ENCODE results near the gene DTWD2. TPM values are rescaled to one million over a fixed set of nuclear protein-coding genes. Genes with fewer than 3 reads are reported as not detected.

The DTWD2 gene
- total RNA-seq, 1 donor from 2014 or later, result 8.8 TPM

DNA sequence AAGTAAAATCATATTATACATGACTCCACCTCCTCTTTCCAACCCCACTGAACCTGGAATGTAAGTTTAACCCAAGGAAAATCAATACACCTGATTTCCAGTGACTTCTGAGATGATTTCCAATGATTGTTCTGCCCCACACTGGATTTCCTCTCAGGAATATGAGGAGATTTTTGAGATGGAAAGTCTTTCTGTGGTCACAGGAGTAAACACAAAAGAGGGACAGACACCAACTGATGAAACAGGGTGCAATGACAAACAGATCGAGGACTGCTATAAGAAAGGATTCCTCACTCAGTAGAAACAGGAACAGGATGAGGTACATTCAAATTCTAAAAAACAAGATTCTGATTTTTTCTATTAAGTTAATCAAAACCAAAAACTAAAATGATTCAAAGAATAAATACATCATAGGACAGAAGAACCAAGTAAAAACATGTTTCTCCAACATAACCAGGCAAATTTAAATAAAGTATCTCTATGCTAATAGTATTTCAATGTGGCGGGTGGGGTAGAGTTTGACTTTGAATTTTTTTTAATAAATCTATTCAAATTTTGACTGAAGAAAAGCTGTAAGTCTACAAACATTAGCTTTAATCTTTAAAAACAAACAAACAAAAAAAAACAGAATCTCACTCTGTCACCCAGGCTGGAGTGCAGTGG lies 42.1 kb downstream of the DTWD2 start:
- H3K4me3 ChIP-seq (ENCODE audit: low read depth, low read length), result no peak overlapping the region
- no peak for DNase-seq (ENCODE audit: low read depth)
- TF ChIP-seq, protein P1, sequence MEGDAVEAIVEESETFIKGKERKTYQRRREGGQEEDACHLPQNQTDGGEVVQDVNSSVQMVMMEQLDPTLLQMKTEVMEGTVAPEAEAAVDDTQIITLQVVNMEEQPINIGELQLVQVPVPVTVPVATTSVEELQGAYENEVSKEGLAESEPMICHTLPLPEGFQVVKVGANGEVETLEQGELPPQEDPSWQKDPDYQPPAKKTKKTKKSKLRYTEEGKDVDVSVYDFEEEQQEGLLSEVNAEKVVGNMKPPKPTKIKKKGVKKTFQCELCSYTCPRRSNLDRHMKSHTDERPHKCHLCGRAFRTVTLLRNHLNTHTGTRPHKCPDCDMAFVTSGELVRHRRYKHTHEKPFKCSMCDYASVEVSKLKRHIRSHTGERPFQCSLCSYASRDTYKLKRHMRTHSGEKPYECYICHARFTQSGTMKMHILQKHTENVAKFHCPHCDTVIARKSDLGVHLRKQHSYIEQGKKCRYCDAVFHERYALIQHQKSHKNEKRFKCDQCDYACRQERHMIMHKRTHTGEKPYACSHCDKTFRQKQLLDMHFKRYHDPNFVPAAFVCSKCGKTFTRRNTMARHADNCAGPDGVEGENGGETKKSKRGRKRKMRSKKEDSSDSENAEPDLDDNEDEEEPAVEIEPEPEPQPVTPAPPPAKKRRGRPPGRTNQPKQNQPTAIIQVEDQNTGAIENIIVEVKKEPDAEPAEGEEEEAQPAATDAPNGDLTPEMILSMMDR (conservative IDR thresholded peaks at IDR 0.05; ENCODE audit: low read depth, low read length), result no peak

DNA sequence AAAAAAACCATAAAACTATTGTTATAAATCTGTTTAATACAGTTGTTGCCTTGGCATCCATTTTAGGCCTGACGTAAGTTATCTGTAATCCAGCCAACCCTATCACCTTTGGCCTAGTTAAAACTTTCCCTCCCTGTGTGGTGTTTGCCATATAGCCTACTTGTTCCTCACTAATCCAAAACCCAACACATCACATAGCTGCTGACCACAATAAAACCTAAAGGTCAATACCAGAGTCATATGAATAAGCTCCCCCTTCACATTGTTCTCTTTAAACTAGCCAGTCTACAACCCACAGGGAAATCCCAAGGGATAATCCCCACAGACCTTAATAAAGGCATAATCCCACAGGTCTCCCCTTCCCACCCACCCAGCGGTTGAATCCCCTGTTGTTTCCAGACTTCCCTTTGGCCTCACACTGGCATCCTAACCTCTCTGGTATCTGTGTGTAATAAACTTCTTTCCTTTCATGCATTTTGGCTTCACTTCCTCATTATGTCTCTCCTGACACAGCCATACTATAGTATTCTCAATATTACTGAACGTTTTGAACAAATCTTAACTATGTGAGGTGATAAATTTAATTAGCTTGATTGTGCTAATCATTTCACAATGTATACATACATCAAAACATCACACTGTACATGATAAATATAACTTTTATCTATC lies 50.8 kb downstream of the DTWD2 start:
- no peak for DNase-seq (ENCODE audit: low read depth)
- H3K4me3 ChIP-seq (ENCODE audit: low read depth, low read length), result no peak overlapping the region
- TF ChIP-seq, protein P1 (conservative IDR thresholded peaks at IDR 0.05; ENCODE audit: low read depth, low read length), result no peak

DNA sequence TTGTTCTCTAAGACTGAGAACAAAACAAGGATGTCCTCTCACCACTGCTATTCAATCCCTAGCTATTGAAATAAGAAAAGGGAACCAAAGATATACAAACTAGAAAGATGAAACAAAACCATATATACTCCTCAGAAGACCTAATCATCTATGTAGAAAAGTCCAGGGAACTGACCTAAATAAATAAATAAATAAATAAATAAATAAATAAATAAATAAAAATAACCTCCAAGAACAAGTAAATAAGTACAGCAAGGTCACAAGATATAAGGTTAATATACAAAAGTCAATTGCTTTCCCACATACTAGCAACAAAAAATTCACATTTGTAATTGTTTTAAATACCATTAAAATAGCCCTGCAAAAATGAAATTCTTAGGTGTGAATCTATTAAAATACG lies 54.6 kb downstream of the DTWD2 start:
- H3K4me3 ChIP-seq (ENCODE audit: low read depth, low read length), result no peak overlapping the region
- TF ChIP-seq, protein P1 (conservative IDR thresholded peaks at IDR 0.05; ENCODE audit: low read depth, low read length), result no peak
- no peak for DNase-seq (ENCODE audit: low read depth)

DNA sequence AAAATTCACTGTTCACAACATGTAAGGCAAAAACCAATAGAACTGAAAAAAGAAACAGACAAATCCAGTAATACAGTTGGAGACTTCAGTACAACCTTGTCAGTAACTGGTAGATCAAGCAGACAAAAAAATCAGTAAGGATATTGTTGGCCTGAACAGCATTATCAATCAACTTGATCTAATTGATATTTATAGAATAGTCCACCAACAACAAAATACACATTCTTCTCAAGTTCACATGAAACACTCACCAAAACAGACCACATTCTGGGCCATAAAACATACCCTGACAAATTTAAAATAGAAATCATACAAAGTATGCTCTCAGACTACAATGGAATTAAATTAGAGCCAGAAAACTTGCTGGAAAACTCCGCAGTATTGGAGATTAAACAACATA lies 56.8 kb downstream of the DTWD2 start:
- TF ChIP-seq, protein P1 (conservative IDR thresholded peaks at IDR 0.05; ENCODE audit: low read depth, low read length), result no peak

DNA sequence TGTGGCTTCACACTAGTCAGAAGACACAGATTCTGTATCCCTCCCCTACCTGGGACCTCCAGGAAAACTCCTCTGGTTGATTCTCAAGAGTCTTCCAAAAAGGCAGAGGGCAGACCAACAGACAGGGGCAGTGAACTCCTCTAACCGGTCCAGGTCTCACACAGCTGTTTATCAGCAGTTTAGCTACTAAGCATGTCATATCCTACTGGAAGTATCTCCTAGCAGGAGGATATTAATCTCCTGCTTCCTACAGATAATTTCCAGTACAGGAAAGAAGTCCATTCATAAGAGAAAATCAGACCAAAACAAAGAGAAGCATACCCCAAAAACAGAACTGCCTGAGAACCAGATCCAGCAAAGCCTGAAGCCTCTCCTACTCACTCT lies 64.3 kb downstream of the DTWD2 start:
- DNase-seq (ENCODE audit: low read depth), result no peak
- TF ChIP-seq, protein P1 (conservative IDR thresholded peaks at IDR 0.05; ENCODE audit: low read depth, low read length), result no peak
- no peak overlapping the region for H3K4me3 ChIP-seq (ENCODE audit: low read depth, low read length)

More for the DNA sequence above, 56.8 kb downstream of the DTWD2 start:
- no peak overlapping the region for H3K4me3 ChIP-seq (ENCODE audit: low read depth, low read length)
- no peak for DNase-seq (ENCODE audit: low read depth)

DNA sequence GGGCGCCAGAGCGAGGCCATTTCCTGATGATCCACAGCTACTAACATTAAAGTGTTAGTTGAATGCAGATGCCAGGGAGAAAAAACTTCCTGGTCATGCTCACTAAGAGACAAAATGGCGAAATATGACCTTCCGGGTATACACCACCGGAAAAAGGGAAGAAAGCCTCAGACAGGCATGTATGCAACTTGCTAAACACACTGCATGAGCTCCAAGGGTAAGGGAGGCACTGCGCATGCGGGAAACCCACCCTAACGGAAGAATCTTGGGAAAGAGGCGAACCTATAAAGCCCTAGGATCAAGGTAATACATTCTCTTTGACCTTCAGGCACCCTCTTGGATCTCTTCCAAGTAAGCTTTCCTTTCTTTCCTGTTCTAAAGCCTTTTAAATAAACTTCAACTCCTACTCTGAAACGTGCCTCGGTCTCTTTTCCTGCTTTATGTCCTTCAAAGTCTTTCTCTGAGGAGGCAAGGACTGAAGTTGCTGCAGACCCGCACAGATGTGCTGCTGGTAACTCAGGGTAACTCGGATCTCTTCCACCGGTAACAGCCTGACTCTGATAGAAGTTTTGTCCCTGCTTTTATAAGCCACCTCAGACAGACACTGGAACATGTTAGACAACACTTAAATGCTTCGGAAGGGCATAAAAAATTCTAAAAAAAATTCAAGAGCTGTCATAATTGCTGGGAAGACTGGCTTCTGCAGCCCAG lies 64.9 kb downstream of the DTWD2 start:
- H3K4me3 ChIP-seq (ENCODE audit: low read depth, low read length), result no peak overlapping the region
- TF ChIP-seq, protein P1 (conservative IDR thresholded peaks at IDR 0.05; ENCODE audit: low read depth, low read length), result no peak
- DNase-seq (ENCODE audit: low read depth), result no peak

Data from epithelial cell of proximal tubule (primary cell).